Neural progenitor cell (in vitro differentiated cells): ENCODE data around the gene OR51F1. TPM values are rescaled to one million over a fixed set of nuclear protein-coding genes. Genes with fewer than 3 reads are reported as not detected.

ENCODE experiments used
- DNase-seq: peaks from one replicate; pipeline ENCODE4 v3.0.0-alpha.2; 2016; ENCODE audit warnings: low spot score
- H2AFZ ChIP-seq: fragments of 200-600 bp; sonication (generic); replicated peaks from 2 replicates; pipeline ENCODE4 v1.6.1; 2016; ENCODE audit warnings: antibody characterized with exemption
- H3F3A ChIP-seq: fragments of 200-600 bp; sonication (generic); 2 replicates; pipeline ENCODE4 v1.6.1; 2016; ENCODE audit warnings: antibody characterized with exemption, low read depth
- H3K27ac ChIP-seq: fragments of 200-600 bp; sonication (generic); 2 replicates; pipeline ENCODE4 v1.5.1; 2016; ENCODE audit warnings: mild to moderate bottlenecking
- H3K27me3 ChIP-seq: fragments of 200-600 bp; sonication (generic); 2 replicates; pipeline ENCODE4 v1.6.1; 2016; ENCODE audit warnings: mild to moderate bottlenecking, moderate library complexity
- H3K36me3 ChIP-seq: fragments of 200-600 bp; sonication (generic); 2 replicates; pipeline ENCODE4 v1.5.1; 2016
- H3K4me1 ChIP-seq: fragments of 200-600 bp; sonication (generic); 2 replicates; pipeline ENCODE4 v1.6.1; 2016; ENCODE audit warnings: mixed run types
- H3K4me2 ChIP-seq: fragments of 200-600 bp; sonication (generic); 2 replicates; pipeline ENCODE4 v1.6.1; 2016
- H3K4me3 ChIP-seq: fragments of 200-600 bp; sonication (generic); 2 replicates; pipeline ENCODE4 v1.5.1; 2016
- H3K79me2 ChIP-seq: fragments of 200-600 bp; sonication (generic); 2 replicates; pipeline ENCODE4 v1.6.1; 2016; ENCODE audit warnings: low read depth
- H3K9ac ChIP-seq: fragments of 200-600 bp; sonication (generic); 2 replicates; pipeline ENCODE4 v1.6.1; 2016
- H3K9me3 ChIP-seq: fragments of 200-600 bp; sonication (generic); 2 replicates; pipeline ENCODE4 v1.5.1; 2016; ENCODE audit warnings: low read depth
- H4K20me1 ChIP-seq: fragments of 200-600 bp; sonication (generic); 2 replicates; pipeline ENCODE4 v1.6.1; 2016; ENCODE audit warnings: low read depth
- H3K27ac Mint-ChIP-seq: 3 replicates; pipeline ENCODE4 v1.8.0; 2021; ENCODE audit warnings: mixed read lengths
- H3K27me3 Mint-ChIP-seq: 2 replicates; pipeline ENCODE4 v1.8.0; 2022; ENCODE audit warnings: low read depth, mild to moderate bottlenecking, inconsistent platforms, moderate library complexity, mixed read lengths; ENCODE audit not compliant: insufficient read depth
- H3K36me3 Mint-ChIP-seq: 3 replicates; pipeline ENCODE4 v1.8.0; 2021; ENCODE audit warnings: mixed read lengths
- H3K4me1 Mint-ChIP-seq: 3 replicates; pipeline ENCODE4 v1.8.0; 2021; ENCODE audit warnings: mixed read lengths
- H3K4me3 Mint-ChIP-seq: 3 replicates; pipeline ENCODE4 v1.8.0; 2021; ENCODE audit warnings: mild to moderate bottlenecking, moderate library complexity, mixed read lengths
- H3K9me3 Mint-ChIP-seq: 3 replicates; pipeline ENCODE4 v1.8.0; 2020; ENCODE audit warnings: mixed read lengths
- CTCF ChIP-seq: fragments of 200-600 bp; sonication (generic); IDR thresholded peaks from 2 replicates; pipeline ENCODE4 v1.5.1; 2017; ENCODE audit warnings: antibody characterized with exemption, mild to moderate bottlenecking
- EZH2 ChIP-seq: fragments of 200-600 bp; sonication (generic); IDR thresholded peaks from 2 replicates; pipeline ENCODE4 v1.6.1; 2017; ENCODE audit warnings: antibody characterized with exemption, mild to moderate bottlenecking, moderate library complexity
- EZH2phosphoT487 ChIP-seq: fragments of 200-600 bp; sonication (generic); IDR thresholded peaks from 2 replicates; pipeline ENCODE4 v1.6.1; 2017; ENCODE audit warnings: antibody characterized with exemption
- total RNA-seq: library from RNA; depleted of rRNA; stranded (reverse); fragments of >200 nt; gene quantifications from 2 replicates; pipeline ENCODE4 v1.2.3, GENCODE V29; 2015; ENCODE audit warnings: low replicate concordance

OR51F1 gene
- total RNA-seq = not detected in 2 replicates

- no peaks in the 10 kb centered on the region for H3K36me3 Mint-ChIP-seq
- no peaks in the 10 kb centered on the region for H3K9me3 ChIP-seq
- no peak within 1 kb of the TSS for H3K9ac ChIP-seq
- H3K4me2 ChIP-seq = no peak within 1 kb of the TSS
- no peak within 1 kb of the TSS for H3K27ac Mint-ChIP-seq
- H2AFZ ChIP-seq = no peak within 1 kb of the TSS
- H4K20me1 ChIP-seq = no peaks in the 10 kb centered on the region
- no peaks in the 10 kb centered on the region for H3K4me1 ChIP-seq
- no peaks in the 10 kb centered on the region for H3K27me3 ChIP-seq
- no peaks in the 10 kb centered on the region for H3F3A ChIP-seq
- no peak within 1 kb of the TSS for H3K4me3 Mint-ChIP-seq
- H3K79me2 ChIP-seq = no peaks in the 10 kb centered on the region
- H3K4me3 ChIP-seq = no peak within 1 kb of the TSS
- H3K27me3 Mint-ChIP-seq = peaks cover 2% of the 10 kb centered on the region
- no peak for TF ChIP-seq EZH2
- TF ChIP-seq EZH2phosphoT487 = no peak
- no peak for TF ChIP-seq CTCF
- H3K9me3 Mint-ChIP-seq = no peaks in the 10 kb centered on the region
- DNase-seq = no peak
- H3K4me1 Mint-ChIP-seq = no peaks in the 10 kb centered on the region
- no peaks in the 10 kb centered on the region for H3K36me3 ChIP-seq
- no peak within 1 kb of the TSS for H3K27ac ChIP-seq
Measured at GRCh38 chr11:4769838-4770237, at the start of gene OR51F1. TSS of gene OR51F1 (minus strand) at chr11:4769938. CDS start at chr11:4769938, 0 bp downstream.

- H3K36me3 ChIP-seq = no peaks in the 10 kb centered on the region
- H3K79me2 ChIP-seq = no peaks in the 10 kb centered on the region
- no peaks in the 10 kb centered on the region for H3K36me3 Mint-ChIP-seq
- DNase-seq = no peak
- H3K27me3 Mint-ChIP-seq = no peaks in the 10 kb centered on the region
- H3K9me3 Mint-ChIP-seq = no peaks in the 10 kb centered on the region
- no peaks in the 10 kb centered on the region for H3K4me1 Mint-ChIP-seq
- no peaks in the 10 kb centered on the region for H3K27me3 ChIP-seq
- H3K9me3 ChIP-seq = no peaks in the 10 kb centered on the region
- H3F3A ChIP-seq = no peaks in the 10 kb centered on the region
- no peak overlapping the region for H3K27ac Mint-ChIP-seq
- H3K4me1 ChIP-seq = no peaks in the 10 kb centered on the region
- H2AFZ ChIP-seq = no peak overlapping the region
- H3K4me3 Mint-ChIP-seq = no peak overlapping the region
- no peak overlapping the region for H3K4me2 ChIP-seq
- H4K20me1 ChIP-seq = no peaks in the 10 kb centered on the region
- H3K4me3 ChIP-seq = no peak overlapping the region
- no peak overlapping the region for H3K9ac ChIP-seq
- TF ChIP-seq EZH2 (no peak), CTCF (no peak), EZH2phosphoT487 (no peak)
- H3K27ac ChIP-seq = no peak overlapping the region
Measured at GRCh38 chr11:4809246-4809645, 39.5 kb upstream of the OR51F1 start.

GRCh38 chr11:4808476-4808875 lies 38.7 kb upstream of the OR51F1 start:
- Histone ChIP-seq H3K36me3 (no peaks in the 10 kb centered on the region), H3K4me2 (no peak overlapping the region), H3K4me3 (no peak overlapping the region), H2AFZ (no peak overlapping the region), H3K27me3 (no peaks in the 10 kb centered on the region), H3K79me2 (no peaks in the 10 kb centered on the region), H3K27ac (no peak overlapping the region), H3K9ac (no peak overlapping the region), H3F3A (no peaks in the 10 kb centered on the region), H3K9me3 (no peaks in the 10 kb centered on the region), H4K20me1 (no peaks in the 10 kb centered on the region), H3K4me1 (no peaks in the 10 kb centered on the region)
- no peaks in the 10 kb centered on the region for H3K27me3 Mint-ChIP-seq
- no peak overlapping the region for H3K27ac Mint-ChIP-seq
- no peak overlapping the region for H3K4me3 Mint-ChIP-seq
- no peaks in the 10 kb centered on the region for H3K4me1 Mint-ChIP-seq
- no peak for TF ChIP-seq EZH2
- TF ChIP-seq CTCF = no peak
- TF ChIP-seq EZH2phosphoT487 = no peak
- H3K9me3 Mint-ChIP-seq = no peaks in the 10 kb centered on the region
- no peaks in the 10 kb centered on the region for H3K36me3 Mint-ChIP-seq
- DNase-seq = no peak
